Measurements from ENCODE around the gene PRDM16.
A peak's percentile ranks its signal among the peaks of the same experiment; 100 is the strongest.

The PRDM16 gene

DNA sequence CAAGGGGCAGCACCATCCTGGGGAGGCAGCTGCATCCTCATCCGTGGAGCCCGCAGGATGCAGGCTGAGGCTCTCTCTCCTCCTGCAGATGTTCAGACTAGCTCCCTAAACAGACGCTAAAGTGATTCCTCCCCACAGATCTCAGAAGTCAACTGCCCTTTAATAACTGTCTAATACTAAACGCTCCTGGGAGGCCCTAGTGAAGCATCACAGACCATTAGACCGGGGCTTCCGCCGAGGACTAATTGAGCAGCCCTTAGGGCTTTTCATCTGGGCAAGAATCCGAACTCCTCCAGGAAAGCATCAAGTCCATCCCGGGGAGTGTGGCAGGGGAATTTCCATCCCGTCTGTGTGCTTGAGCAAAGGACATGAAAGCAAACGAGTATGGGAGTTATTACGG, 40.4 kb downstream of the PRDM16 start:
- no peak for DNase-seq

DNA sequence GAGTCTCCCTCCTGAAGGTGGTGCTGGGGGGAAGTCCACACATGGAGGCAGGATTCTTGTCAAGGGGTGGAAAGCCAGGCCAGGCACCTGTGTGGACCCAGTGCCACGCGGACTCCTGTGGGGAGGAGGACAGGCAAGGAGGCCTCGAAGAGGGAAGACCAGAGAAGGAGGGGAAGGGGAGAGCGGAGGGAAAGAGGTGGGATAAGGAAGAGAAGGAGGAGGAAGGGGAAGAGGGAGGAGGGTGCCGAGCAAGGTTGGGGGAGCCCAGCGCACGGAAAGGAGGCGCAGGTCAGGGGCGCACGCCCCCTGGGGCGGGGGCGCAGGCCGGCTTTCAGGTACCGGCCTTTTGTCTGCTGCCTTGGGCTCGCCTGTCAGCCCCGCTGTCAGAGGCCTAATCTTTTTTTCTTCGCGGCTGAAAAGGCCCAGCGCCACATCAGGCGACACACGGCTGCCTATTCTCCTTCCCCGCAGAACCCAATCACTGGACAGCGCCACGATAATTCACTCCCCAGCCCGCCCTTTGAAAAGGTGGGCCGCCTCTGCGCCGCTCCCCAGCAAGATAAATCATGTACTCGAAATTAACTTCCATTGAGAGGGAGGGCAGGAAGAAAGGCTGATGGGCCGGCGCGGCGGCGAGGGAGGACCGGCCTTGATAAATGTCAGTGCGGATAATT, 42.5 kb downstream of the PRDM16 start:
- no peak for DNase-seq

DNA sequence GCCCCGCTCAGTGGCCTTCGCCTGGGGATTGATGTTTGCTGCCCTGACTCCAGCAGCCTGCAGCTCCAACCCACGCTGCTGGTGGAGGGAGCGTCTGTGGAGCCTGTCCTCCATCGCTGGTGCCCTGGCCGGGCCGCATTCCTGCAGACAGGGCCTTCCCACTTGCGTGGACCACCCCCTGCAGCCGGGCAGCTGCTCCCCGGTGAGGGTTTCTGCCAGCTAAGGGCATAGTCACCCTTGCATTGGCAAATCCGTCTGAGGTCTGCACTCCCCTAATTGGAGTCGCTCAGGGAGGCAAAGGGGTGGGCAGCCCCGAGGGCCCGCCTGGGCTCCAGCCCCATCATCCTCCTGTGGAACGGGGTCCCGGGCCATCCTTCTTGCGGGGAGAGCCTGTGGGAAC, 43.5 kb downstream of the PRDM16 start:
- no peak for DNase-seq

DNA sequence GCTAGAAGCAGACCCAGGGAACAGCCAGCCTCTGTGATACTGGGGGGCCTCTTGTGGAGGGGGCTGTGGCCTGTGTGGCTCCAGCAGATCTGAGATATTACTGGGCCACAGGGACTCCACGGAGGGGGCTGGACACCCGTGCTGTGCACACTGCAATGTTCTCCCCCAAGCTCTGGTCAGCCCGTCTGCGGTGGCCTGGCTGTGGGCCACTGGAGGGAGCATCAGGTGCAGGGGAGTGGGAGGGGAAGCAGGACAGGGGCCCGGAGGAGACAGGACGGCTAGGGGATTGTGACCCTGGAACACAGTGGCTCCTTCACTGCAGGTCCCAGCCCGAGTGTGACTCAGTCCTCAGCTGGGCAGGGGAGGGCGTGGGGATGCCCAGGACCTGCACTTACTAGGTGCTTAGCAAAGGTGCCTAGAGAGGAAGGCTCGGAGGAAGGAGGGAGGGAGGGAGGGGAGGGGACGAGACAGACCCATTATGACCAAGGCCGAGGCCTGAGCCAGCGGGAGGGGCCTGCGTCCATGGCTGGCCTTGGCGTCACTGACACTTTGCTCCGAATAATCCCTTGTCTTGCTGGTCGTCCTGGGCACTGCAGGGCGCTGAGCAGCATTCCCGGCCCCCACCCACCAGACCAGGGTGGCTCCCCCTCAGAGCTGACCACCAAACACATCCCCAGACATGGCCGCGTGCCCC, 44.2 kb downstream of the PRDM16 start:
- no peak for DNase-seq

DNA sequence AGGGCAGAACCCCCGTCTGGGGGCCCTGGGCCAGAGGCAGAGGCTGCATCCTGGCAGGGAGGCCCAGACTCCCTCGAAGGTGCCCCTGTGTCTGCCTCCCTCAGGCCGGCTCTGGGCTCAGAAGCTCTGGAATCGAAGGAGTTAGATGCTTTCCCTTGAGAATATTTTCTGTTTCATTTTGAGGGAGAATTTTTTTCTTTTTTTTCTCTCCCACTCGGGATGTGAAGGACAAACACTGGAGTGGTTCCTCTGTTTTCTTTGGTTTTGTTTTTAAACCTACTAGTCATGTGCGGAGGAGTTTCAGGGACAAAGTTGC, 44.7 kb downstream of the PRDM16 start:
- DNase-seq = no peak

DNA sequence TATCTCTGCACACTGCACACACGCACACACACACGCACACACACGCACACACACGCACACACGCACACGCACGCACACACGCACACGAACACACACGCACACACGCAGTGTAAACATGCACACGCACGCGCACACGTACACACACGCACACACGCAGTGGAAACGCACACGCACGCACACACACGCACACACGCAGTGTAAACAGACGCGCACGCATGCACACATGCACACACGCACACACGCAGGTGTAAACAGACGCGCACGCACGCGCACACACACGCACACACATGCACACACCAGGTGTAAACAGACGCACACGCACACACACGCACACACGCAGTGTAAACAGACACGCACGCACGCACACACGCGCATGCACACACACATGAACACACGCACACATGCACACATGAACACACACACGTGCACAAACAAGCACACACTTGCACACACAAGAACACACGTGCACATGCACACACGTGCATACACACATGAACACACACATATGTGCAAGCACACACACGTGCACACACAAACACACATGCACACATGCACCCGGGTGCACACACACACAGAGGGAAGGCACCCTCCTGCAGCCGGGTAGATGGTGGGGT, 45.2 kb downstream of the PRDM16 start:
- no peak for DNase-seq

DNA sequence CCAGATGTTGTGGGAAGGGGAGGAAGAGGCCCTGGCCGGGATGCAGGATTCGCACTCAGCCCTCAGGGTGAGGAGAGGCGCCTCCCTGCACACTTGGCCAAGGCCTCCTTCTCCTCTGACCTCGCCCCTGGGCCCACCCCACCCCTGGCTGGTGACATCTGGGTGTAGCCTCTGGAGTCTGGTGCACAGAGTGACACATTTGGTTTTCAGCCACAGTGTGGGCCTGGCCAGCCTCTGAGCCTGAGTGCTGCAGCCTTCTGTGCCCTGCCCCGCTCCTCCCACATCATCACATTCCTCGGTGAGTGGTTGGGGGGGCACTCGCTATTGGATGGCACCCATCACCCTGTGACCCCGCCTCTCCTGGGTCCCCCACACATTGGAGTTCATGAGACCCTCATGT, 45.8 kb downstream of the PRDM16 start:
- DNase-seq = no peak

DNA sequence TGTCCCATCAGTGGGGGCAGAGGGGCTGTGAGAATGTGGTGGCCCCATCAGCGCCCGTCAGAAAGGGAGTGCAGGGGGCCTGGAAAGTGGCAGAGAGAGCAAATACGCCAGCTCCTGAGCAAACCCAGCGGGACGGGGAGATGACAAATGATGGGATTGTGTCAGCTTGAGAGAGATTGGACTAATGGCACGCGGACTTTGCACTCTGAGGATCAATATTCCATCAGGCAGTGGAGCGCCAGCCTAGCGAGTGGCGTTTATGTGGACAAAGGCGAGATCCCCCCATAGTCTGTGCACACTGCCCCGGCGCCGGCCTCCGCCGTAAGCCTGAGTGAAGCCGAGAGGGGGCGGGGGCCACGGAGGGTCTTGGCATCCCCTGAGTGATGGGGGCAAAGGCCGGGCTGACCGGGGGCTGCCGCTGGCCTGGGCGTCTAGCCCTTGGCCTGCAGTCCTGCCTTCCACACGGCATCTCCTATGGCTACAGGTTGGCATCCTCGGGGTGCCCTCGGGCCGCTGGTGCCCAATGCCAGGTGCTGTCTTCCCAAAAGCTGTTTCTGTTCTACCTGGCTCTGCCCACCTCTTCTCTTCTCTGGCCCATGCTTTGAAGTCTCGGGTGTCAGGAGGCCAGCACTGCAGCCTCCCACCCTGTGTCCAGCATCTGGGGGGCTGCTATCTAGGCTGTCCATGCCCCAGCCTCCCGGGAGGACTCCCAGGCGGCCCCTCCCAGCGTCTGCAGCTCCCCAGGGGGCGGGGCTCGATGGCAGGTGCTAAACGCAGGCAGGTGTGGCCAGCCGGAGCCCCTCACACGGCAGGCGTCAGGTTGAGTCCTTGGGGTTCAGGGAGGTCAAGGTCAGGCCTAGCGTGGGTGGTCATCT, 46.5 kb downstream of the PRDM16 start:
- DNase-seq = no peak

DNA sequence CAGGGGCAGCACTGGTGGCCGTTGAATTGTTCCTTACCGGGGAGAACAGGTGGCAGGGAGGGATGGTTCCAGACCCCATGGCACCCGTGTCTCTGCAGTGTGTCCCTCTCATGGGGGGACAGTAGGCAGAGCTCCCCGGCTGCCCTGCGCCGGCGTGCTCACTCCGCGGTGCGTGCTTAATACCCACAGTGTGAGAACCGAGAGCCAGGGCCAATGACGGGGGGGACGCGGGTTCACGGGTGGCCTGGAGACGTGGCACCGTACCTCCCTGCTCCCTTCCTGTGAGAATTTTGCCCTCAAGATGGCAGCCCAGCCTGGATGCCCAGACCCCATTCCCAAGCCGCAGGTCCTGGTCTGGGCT, 47.1 kb downstream of the PRDM16 start:
- DNase-seq = no peak

DNA sequence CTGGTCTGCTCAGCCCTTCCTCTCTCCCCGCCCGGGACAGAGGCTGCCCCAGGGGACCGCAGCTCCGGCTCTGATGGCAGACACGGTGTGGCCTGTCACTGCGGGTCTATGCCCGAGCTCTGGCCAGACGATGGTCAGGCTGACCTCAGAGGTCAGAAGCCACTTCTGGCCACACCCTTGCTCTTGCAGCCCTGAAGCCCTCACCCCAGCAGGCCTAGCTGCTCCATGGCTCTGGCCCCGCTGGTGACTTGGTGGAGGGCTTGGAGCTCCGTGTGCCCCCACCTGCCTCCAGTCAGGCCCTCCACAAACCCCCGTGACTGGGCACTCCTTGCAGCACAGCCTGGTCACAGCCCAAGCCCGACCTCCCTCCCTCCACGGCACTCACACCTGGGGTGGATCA, 47.6 kb downstream of the PRDM16 start:
- DNase-seq = no peak

DNA sequence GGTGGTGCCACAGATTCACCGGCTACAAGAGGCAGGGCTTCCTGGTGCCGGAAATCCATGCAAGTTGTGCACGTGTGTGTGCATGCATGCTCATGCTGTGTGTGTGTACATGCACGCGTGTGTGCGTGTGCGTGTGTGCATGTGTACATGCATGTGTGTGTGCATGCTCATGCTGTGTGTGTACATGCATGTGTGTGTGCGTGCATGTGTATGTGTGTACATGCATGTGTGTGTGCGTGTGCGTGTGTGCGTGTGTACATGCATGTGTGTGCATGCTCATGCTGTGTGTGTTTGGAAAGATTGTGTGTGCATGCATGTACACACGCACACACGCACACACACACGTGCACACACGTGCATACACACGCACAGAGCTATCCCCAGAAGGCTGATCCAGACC, 48.9 kb downstream of the PRDM16 start:
- no peak for DNase-seq

DNA sequence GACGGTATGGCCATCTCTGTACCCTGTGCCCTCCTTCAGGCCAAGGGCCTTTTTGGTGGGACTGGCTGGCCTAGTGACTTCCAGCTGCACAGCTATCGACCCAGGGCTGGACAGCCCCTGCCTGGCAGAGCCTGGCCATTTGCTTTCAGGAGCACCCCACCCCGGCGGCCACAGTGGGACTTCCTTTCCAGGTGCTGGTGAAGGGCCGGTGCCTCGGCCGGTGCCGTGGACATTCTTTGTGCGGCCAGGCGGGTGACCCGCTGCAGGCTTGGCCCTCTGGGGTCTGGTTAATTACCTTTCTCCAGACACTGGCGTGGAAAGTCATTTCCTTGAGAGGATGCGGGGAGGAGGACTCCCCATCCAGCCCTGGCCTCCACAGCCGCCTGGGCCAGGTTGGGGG, 50.1 kb downstream of the PRDM16 start:
- no peak for DNase-seq

DNA sequence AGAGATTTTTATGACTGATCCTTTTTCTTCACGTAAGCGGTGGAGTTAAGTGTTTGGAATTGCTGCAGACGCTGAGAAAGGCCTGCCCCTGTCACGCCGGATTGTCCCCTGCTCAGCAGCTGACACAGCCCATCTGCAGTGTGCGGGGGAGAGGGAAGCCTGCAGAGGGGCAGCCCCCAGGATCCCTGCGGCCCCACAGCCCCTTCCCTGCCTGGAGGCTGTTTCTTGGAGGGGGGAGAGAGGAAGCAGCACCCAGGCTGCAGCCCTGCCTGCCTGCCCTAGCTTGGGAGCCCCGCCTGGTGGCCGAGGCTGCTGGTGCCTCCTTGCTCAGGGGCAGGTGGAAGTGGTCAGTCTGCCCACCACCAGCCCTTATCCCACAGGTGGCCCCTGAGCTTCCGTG, 50.7 kb downstream of the PRDM16 start:
- DNase-seq = peak in 1 of 4 experiments; percentile 18

DNA sequence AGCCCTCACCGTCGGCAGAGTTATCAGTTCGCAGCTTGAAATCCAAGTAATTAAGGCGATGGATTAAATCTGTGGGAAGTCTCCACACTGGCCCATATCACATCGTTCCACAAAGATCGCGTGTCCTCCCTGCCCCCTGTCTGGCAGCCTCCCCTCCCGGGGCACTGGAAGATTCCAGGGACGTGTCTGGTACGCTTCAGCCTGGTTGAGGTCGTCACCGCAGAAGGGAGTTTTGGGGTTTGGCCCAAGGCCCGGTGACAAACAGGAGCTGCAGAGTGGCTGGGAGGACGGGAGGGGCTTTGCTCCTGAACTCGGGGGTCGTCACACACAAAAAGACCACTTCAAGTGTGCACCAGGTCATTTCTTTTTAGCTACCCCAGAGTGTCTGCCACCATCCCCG, 51.1 kb downstream of the PRDM16 start:
- DNase-seq = no peak

DNA sequence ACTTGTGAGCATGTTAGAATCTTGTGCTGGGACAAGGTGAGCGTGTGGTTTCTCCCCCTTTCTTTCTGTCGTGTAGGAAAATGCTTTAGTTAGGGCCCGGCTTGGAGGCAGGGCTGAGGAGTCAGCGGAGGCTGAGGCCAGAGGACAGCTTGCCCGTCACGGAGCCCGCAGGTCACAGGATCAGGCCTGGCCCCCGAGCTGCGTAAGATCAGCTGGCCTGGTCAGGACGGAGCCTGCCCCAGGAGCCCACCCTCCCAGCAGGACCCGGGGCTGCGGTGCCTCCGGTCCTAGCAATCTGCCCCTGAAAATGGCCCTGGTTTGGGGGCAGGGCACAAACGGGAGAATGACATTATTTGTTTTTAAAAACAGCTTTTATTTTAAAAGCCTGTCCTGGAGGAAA, 52.0 kb downstream of the PRDM16 start:
- no peak for DNase-seq

DNA sequence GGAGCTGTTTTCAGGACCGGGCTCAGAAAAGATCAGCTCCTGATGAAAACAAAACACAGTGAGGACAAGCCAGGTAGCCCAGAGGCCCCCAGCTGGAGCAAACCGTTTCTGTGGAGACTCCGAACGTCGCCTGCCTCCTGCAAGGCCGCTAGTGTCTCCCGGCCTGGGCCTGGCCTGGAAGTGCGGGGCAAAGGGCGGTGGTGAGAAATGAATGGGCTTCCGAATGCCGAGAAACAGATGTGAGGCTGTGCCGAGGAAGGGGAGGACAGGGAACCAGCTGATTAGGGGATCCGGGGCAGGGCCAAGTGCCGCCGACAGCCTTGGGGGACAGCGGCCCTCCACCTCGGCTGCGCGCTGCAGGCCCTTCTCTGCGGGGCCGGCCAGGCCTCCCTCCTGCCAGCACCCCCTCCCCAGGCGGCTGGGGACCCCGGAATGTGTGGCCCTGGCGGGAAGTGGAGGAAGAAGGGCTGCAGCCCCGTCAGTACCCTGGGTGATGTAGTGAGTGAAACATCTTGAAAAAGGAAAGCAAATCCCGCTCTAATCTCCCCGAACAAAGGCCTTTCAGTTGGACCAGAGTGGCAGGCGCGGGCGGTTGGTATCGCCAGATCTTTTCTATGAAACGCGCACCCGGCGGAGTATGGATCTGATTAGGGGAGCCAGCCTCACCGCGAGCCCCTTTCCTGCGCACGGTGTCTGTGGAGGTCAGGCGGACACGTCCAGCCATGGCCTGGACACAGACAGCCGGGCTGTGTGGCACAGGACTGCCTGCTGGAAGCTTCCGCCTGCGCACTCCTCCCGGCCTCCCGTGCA, 52.6 kb downstream of the PRDM16 start:
- DNase-seq = no peak

DNA sequence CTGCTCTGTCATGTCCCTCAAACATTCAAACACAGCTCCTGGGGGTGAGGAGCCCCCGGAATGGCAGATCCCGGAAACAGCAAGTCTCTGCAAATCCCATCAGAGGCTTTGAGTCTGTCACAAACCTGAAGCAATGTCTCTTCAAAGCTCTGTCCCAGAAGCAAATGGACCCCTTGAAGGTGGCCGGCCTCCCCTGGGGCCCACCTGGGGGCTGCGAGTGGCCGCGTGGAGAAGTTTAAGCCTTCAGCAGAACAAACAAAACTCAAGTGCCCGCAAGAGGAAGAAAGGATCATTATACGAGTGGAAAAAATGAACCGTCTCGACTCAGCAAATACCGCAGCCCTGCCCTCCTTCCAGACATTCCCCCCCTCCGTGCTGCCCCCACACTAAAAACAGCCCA, 53.3 kb downstream of the PRDM16 start:
- DNase-seq = no peak

DNA sequence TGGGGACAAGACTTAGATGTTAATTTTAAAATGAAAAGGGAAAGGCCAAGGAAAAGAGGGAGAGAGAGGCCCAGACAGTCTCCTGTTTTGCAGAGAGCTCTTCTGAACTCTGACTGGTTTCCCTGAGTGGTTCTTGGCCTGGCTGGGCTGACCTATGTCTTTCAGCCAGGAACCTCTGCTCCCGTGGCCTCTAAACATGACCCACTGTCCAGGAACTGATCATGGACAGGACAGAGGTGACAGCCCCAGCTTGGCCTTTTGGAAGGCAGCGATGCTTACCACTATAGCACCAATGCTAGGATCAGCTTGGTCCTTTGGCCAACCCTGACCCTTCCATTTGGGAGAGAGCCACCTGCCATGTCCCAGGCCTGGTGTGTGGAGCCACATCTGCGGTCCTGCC, 55.2 kb downstream of the PRDM16 start:
- DNase-seq = no peak

DNA sequence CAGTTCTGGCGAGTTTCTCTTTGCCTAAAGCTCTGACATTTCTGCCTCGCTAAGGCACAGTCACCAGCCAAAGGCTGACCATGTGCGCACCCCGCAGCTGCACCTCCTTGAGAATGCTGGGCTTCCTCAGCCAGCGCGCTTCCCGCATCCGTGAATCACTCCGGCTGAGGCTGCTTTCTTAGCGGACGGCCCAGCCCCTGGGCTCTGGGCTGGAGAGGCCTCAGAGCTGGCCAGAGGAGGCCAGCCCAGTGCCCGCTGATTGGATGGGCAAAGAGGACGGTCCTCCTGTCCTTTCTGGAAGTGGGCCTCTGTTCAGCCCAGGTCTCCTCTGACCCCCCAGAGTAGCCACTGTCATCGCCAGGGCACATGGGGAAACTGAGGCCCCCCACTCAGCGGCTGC, 56.1 kb downstream of the PRDM16 start:
- no peak for DNase-seq

DNA sequence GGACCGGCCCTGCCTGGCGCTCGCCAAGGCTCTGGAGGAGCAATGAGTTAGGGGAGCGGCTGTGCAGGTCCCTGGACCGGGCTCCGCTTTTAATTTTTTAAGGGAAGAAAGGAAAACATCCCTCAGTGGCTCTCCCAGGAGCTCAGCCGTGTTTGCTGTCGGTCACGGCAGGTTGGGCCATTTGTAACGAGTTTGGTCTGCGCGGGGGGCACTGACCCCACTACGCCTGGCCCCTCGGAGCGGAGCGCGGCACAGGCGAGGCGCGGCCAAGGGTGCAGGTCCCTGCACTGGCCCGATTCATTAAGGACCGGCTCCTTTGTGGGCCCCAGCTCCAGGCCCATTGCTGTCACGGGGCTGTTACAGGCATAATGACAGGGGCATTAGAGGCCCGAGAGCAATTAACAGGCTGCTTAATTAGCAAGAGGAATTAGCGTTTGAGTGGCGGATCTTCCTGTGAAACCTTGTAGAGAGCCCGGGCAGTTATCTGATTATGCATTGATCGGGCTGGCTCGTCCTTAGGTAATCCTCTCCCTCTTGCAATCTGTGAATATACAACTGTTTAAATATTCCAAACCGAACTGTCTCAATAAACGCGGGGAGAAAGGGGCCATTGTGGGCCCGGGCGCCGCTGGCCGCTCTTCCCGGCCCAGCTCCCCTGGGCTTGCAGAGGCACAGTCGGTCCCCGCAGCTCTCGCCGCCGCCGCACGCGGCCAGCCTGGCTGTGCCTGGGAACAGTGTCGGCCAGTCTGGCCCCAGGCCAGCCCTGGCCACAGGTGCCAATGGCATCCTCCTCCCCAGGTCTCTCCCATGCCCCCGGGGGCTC, 56.8 kb downstream of the PRDM16 start:
- no peak for DNase-seq

DNA sequence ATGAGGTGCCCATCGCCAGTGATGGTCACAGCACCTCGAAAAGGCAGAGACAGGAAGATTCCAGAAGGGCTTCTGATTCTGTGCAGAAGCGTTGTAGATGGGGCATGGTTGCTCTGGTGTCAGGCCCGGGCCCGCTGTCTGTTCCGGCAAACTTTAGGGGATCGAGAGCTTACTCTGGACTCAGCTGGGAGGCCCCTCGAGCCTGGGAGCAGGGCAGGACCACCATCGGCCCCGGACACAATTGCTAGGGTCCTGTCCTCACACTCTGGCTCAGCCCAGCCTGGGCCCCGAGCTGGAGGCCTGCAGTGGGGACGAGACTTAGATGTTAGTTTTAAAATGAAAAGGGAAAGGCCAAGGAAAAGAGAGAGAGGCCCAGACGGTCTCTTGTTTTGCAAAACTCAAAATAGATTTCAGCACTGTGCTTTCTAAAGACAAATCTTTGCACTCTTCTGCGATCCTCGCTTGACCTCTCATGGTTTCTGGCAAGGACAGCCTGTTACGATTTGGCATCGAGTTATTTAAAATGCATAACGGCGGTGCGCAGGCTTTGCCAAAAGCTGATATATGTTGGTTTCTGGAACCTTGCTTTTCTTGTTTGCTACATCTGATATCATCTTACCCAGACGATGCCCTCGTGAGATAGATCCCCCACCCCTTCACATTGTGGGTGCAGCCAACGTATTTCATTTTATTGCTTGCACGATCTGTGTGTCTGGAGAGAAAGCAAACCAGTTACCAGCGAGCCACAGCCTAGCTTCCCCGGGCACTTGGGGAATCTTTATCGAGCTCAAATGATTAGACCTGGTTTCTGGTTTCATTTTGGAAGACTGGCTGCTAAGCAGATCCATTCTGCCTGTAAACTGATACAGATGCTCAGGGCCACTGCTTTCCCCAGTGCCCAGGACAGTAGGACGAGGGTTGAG, 58.0 kb downstream of the PRDM16 start:
- no peak for DNase-seq
